H1 (cell line): Measurements from ENCODE around the gene CEP57. TPM values are rescaled to one million over a fixed set of nuclear protein-coding genes. Genes with fewer than 3 reads are reported as not detected.

ENCODE experiments used
- CTCF ChIA-PET: fragments of 300-600 bp; sonication (Branson Sonifier 250); formaldehyde crosslinking; loops from one replicate; lab custom pipeline; 2021; ENCODE audit not compliant: partially characterized antibody; lab: Charles Lee
- POLR2A ChIA-PET: fragments of 300-600 bp; sonication (Branson Sonifier 250); formaldehyde crosslinking; loops from one replicate; lab custom pipeline; 2021; ENCODE audit warnings: inconsistent platforms; ENCODE audit not compliant: partially characterized antibody; lab: Charles Lee
- DNase-seq, 2 experiments: peaks; one replicate each; pipeline versions ENCODE4 v3.0.0 to v3.0.0-alpha.2; 2010 to 2022; ENCODE audit warnings: low spot score in 2 of 2, low read depth in 1 of 2, mixed read lengths in 1 of 2
- FAIRE-seq: peaks from 2 replicates; lab custom pipeline; 2011; peaks lifted over from hg19 to GRCh38; lab: Jason Lieb, UNC
- H2AFZ ChIP-seq: 2 replicates; pipeline ENCODE4 v1.8.1; 2012; ENCODE audit warnings: low read length, inconsistent platforms
- H2AK5ac ChIP-seq: 2 replicates; pipeline ENCODE4 v1.6.1; 2013; ENCODE audit warnings: low read depth, low read length
- H2BK120ac ChIP-seq: replicated peaks from 2 replicates; pipeline ENCODE3; 2013; ENCODE audit warnings: low read depth, low read length, inconsistent platforms
- H2BK12ac ChIP-seq: 2 replicates; pipeline ENCODE4 v1.6.1; 2013; ENCODE audit warnings: low read depth, low read length
- H2BK15ac ChIP-seq: 2 replicates; pipeline ENCODE4 v1.6.1; 2013; ENCODE audit warnings: low read length
- H2BK20ac ChIP-seq: 2 replicates; pipeline ENCODE4 v1.6.1; 2013; ENCODE audit warnings: low read length
- H2BK5ac ChIP-seq: 2 replicates; pipeline ENCODE4 v1.6.1; 2013; ENCODE audit warnings: low read depth, low read length
- H3K14ac ChIP-seq: 2 replicates; pipeline ENCODE4 v1.6.1; 2013; ENCODE audit warnings: inconsistent platforms; ENCODE audit not compliant: insufficient read length
- H3K18ac ChIP-seq: 2 replicates; pipeline ENCODE4 v1.6.1; 2013; ENCODE audit warnings: low read length; ENCODE audit errors: extremely low read depth
- H3K23ac ChIP-seq: 2 replicates; pipeline ENCODE4 v1.6.1; 2013; ENCODE audit warnings: inconsistent platforms; ENCODE audit not compliant: insufficient read length
- H3K23me2 ChIP-seq: 2 replicates; pipeline ENCODE4 v1.6.1; 2013; ENCODE audit warnings: low read depth, low read length
- H3K27ac ChIP-seq: 2 replicates; pipeline ENCODE4 v1.6.1; 2011; ENCODE audit warnings: low read depth, low read length, inconsistent platforms
- H3K27me3 ChIP-seq, 4 experiments: replicated peaks in 1 of 4; 1 replicate in 1 of 4; 2 replicates in 3 of 4; pipeline versions ENCODE4 v1.6.1 to v1.8.1; 2011 to 2013; ENCODE audit warnings: low read length in 3 of 4, mild to moderate bottlenecking in 3 of 4, inconsistent platforms in 2 of 4, mixed read lengths in 2 of 4, moderate library complexity in 1 of 4; ENCODE audit not compliant: control insufficient read depth in 3 of 4, insufficient read depth in 3 of 4; ENCODE audit errors: extremely low read depth in 1 of 4
- H3K36me3 ChIP-seq, 4 experiments: 2 replicates each; pipeline versions ENCODE4 v1.6.1 to v1.8.1; 2011 to 2013; ENCODE audit warnings: mild to moderate bottlenecking in 4 of 4, low read length in 3 of 4, moderate library complexity in 2 of 4, control low read depth in 1 of 4, inconsistent platforms in 1 of 4; ENCODE audit not compliant: insufficient read depth in 4 of 4, control insufficient read depth in 2 of 4
- H3K4ac ChIP-seq: replicated peaks from 2 replicates; pipeline ENCODE3; 2013; ENCODE audit warnings: low read length, low read depth, mixed read lengths, inconsistent platforms; ENCODE audit not compliant: insufficient read length
- H3K4me1 ChIP-seq, 4 experiments: replicated peaks in 1 of 4; 1 replicate in 1 of 4; 2 replicates in 3 of 4; pipeline versions ENCODE4 v1.6.1 to v1.8.1; 2011 to 2013; ENCODE audit warnings: low read length in 3 of 4, inconsistent platforms in 2 of 4, mixed read lengths in 1 of 4; ENCODE audit not compliant: insufficient read depth in 4 of 4, control insufficient read depth in 3 of 4
- H3K4me2 ChIP-seq, 2 experiments: 2 replicates each; pipeline versions ENCODE4 v1.6.1 to v1.8.1; 2011 to 2013; ENCODE audit warnings: low read depth in 2 of 2, low read length in 2 of 2, control low read depth in 1 of 2, inconsistent platforms in 1 of 2, mild to moderate bottlenecking in 1 of 2; ENCODE audit not compliant: insufficient read depth in 1 of 2
- H3K4me3 ChIP-seq, 4 experiments: fragments of 200-600, 300-600 bp in 1 of 4; sonication (generic), shearing (Covaris generic), sonication (Bioruptor Twin) in 1 of 4; 2 replicates each; pipeline versions ENCODE4 v1.5.1 to v1.8.1; 2011 to 2016; ENCODE audit warnings: low read length in 4 of 4, low read depth in 3 of 4, control low read depth in 2 of 4, inconsistent platforms in 2 of 4, mild to moderate bottlenecking in 2 of 4, mixed read lengths in 1 of 4, moderate library complexity in 1 of 4; ENCODE audit not compliant: insufficient read depth in 2 of 4; ENCODE audit errors: extremely low read depth in 1 of 4
- H3K56ac ChIP-seq: replicated peaks from 2 replicates; pipeline ENCODE3; 2013; ENCODE audit warnings: low read depth, mild to moderate bottlenecking, mixed read lengths, low read length, inconsistent platforms; ENCODE audit not compliant: insufficient read length
- H3K79me1 ChIP-seq: 2 replicates; pipeline ENCODE4 v1.6.1; 2013; ENCODE audit warnings: low read depth, low read length, control low read depth
- H3K79me2 ChIP-seq, 2 experiments: 2 replicates each; pipeline versions ENCODE4 v1.6.1 to v1.8.1; 2012 to 2013; ENCODE audit warnings: low read length in 2 of 2, mild to moderate bottlenecking in 2 of 2, inconsistent platforms in 1 of 2; ENCODE audit not compliant: insufficient read depth in 2 of 2, control insufficient read depth in 1 of 2
- H3K9ac ChIP-seq, 4 experiments: replicated peaks in 1 of 4; 1 replicate in 1 of 4; 2 replicates in 3 of 4; pipeline versions ENCODE4 v1.6.1 to v1.8.1; 2011 to 2013; ENCODE audit warnings: low read depth in 3 of 4, low read length in 3 of 4, control low read depth in 2 of 4, mild to moderate bottlenecking in 2 of 4, moderate library complexity in 2 of 4, inconsistent platforms in 1 of 4; ENCODE audit errors: extremely low read depth in 1 of 4
- H3K9me3 ChIP-seq, 2 experiments: 2 replicates each; pipeline versions ENCODE4 v1.6.1 to v1.8.1; 2012 to 2013; ENCODE audit warnings: mild to moderate bottlenecking in 2 of 2, moderate library complexity in 2 of 2, control low read depth in 1 of 2, inconsistent platforms in 1 of 2, low read depth in 1 of 2, low read length in 1 of 2, mixed read lengths in 1 of 2; ENCODE audit not compliant: insufficient read depth in 2 of 2
- H4K20me1 ChIP-seq, 2 experiments: replicated peaks in 1 of 2; 2 replicates each; pipeline versions ENCODE3 to v1.8.1; 2011 to 2013; ENCODE audit warnings: inconsistent platforms in 2 of 2, low read length in 2 of 2, mild to moderate bottlenecking in 1 of 2; ENCODE audit not compliant: insufficient read depth in 2 of 2, control insufficient read depth in 1 of 2
- H4K5ac ChIP-seq: 2 replicates; pipeline ENCODE4 v1.6.1; 2013; ENCODE audit warnings: low read length, low read depth, mixed read lengths, inconsistent platforms; ENCODE audit not compliant: insufficient read length
- H4K8ac ChIP-seq: 2 replicates; pipeline ENCODE4 v1.8.0; 2013; ENCODE audit warnings: mild to moderate bottlenecking, moderate library complexity, low read length, inconsistent platforms; ENCODE audit not compliant: insufficient read depth; ENCODE audit errors: extremely low read depth
- H4K91ac ChIP-seq: replicated peaks from 2 replicates; pipeline ENCODE3; 2013; ENCODE audit warnings: low read length, mixed read lengths, inconsistent platforms; ENCODE audit not compliant: insufficient read length
- BRCA1 ChIP-seq: IDR thresholded peaks from 2 replicates; pipeline ENCODE4 v1.6.1; 2012; ENCODE audit warnings: low read depth, low read length, improper control_type of control experiment
- HDAC2 ChIP-seq, 2 experiments: fragments of 300-600 bp in 1 of 2; sonication (generic) in 1 of 2; IDR thresholded peaks; 2 replicates each; pipeline ENCODE4 v1.6.1; 2011 to 2012; ENCODE audit warnings: low read depth in 2 of 2, low read length in 2 of 2, mild to moderate bottlenecking in 2 of 2, moderate library complexity in 2 of 2, borderline replicate concordance in 1 of 2, inconsistent platforms in 1 of 2
- JUN ChIP-seq: IDR thresholded peaks from 2 replicates; pipeline ENCODE4 v1.6.1; 2011; ENCODE audit warnings: low read depth, mild to moderate bottlenecking, improper control_type of control experiment, low read length
- SP2 ChIP-seq: IDR thresholded peaks from 2 replicates; pipeline ENCODE4 v1.6.1; 2012; ENCODE audit warnings: mild to moderate bottlenecking, low read length, inconsistent platforms
- polyA plus RNA-seq, 7 experiments: library from polyadenylated mRNA; depleted of rRNA in 3 of 7; stranded (reverse) in 5 of 7; unstranded in 2 of 7; fragments of >200 nt in 5 of 7; fragments of 200-250 nt in 2 of 7; gene quantifications; 1 replicate in 5 of 7; 2 replicates in 1 of 7; 4 replicates in 1 of 7; pipeline versions ENCODE4 v1.2.1 to v1.2.3, GENCODE V29; 2011 to 2013; ENCODE audit warnings: missing spikeins in 2 of 7, mixed read lengths in 2 of 7
- total RNA-seq: library from RNA; stranded (reverse); fragmentation: NEBNext Ultra II Directional; extraction: Animal tissue kit (Norgen Biotek cat#: 25700); gene quantifications from 2 replicates; pipeline ENCODE4 v1.2.1, GENCODE V29; 2021

Gene CEP57
- total and polyA plus RNA-seq, 2 of the 8 experiments (the other 6 are each of a cell fraction or from before 2014, with no cell fraction given), result 26.3 to 72.7 TPM

GRCh38 chr11:95853138-95853537 is 62.8 kb downstream of the CEP57 start:
- Histone ChIP-seq H3K23me2 (no peaks in the 10 kb centered on the region), H3K4me2 (no peak overlapping the region), H3K27ac (no peak overlapping the region), H3K79me2 (no peaks in the 10 kb centered on the region), H4K8ac (no peak overlapping the region), H3K18ac (no peak overlapping the region), H3K56ac (no peak overlapping the region), H2BK120ac (no peak overlapping the region), H2AFZ (no peak overlapping the region), H3K36me3 (peaks cover 0 to 22% (median 3%) of the 10 kb centered on the region in 4 experiments; a peak in 4 of 8 replicates), H4K91ac (no peak overlapping the region), H3K9ac (no peak overlapping the region), H3K9me3 (no peaks in the 10 kb centered on the region), H3K79me1 (no peaks in the 10 kb centered on the region), H4K5ac (no peak overlapping the region), H2BK15ac (no peak overlapping the region), H3K23ac (no peak overlapping the region), H2BK5ac (no peak overlapping the region), H2BK12ac (no peak overlapping the region), H3K4me3 (no peak overlapping the region), H3K4ac (no peak overlapping the region), H3K4me1 (no peaks in the 10 kb centered on the region), H4K20me1 (no peaks in the 10 kb centered on the region), H3K27me3 (no peaks in the 10 kb centered on the region), H3K14ac (no peak overlapping the region), H2AK5ac (no peak overlapping the region), H2BK20ac (no peak overlapping the region)
- no peak for FAIRE-seq
- ChIA-PET CTCF (interaction anchor here (2.8 kb wide), 1 partner anchor 573 kb away, joined by 10 read pairs; no protein-coding TSS in a partner anchor), POLR2A (no interaction called here)
- TF ChIP-seq SP2, result no peak
- TF ChIP-seq JUN, result no peak
- no peak for TF ChIP-seq BRCA1
- no peak for TF ChIP-seq HDAC2 (IDR thresholded peaks at IDR 0.05; ENCODE audit: borderline replicate concordance in 1 of 2, low read depth in 2 of 2, low read length in 2 of 2)
- no peak for DNase-seq
